ENCODE measurements around the gene CSRP3.

The CSRP3 gene

GRCh38 chr11:19239039-19239438 is 37.3 kb upstream of the CSRP3 start:
- H3K4me3 Mint-ChIP-seq, result peak overlapping the region; percentile 77
- peaks cover 27% of the 10 kb centered on the region for H3K4me1 Mint-ChIP-seq
- H3K27ac Mint-ChIP-seq, result no peak overlapping the region
- peaks cover 32% of the 10 kb centered on the region for H3K27me3 Mint-ChIP-seq (ENCODE audit: low read depth, poor library complexity)
- DNase-seq, result no peak
- no peak for TF ChIP-seq CTCF (IDR thresholded peaks at IDR 0.05)
- H3K36me3 Mint-ChIP-seq (ENCODE audit: low read depth), result peaks cover 27% of the 10 kb centered on the region
- H3K9me3 Mint-ChIP-seq, result no peaks in the 10 kb centered on the region

GRCh38 chr11:19237813-19238212 is 36.0 kb upstream of the CSRP3 start:
- no peak overlapping the region for H3K27ac Mint-ChIP-seq
- TF ChIP-seq CTCF (IDR thresholded peaks at IDR 0.05), result no peak
- no peak overlapping the region for H3K4me3 Mint-ChIP-seq
- DNase-seq, result no peak
- peaks cover 33% of the 10 kb centered on the region for H3K36me3 Mint-ChIP-seq (ENCODE audit: low read depth)
- H3K9me3 Mint-ChIP-seq, result no peaks in the 10 kb centered on the region
- peaks cover 23% of the 10 kb centered on the region for H3K27me3 Mint-ChIP-seq (ENCODE audit: low read depth, poor library complexity)
- H3K4me1 Mint-ChIP-seq, result peaks cover 27% of the 10 kb centered on the region

DNA sequence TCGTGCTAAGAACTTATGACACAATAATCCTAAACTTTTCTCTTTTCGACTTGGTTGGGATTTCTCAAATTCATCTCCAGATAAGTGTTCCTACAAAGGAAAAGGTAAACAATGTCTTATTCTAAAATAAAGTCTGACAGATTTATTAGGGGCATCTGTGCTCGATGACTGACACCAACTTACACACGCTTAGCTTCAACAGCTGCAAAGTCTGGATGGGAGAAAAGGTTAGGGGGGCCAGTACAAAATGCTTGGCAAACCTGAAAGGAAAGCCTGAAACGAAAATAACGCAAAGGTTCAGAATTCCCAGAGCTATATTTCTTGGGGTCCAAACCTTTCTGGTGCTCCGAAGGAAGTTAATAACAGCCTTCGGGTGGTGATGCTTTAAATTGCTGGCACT is 35.6 kb upstream of the CSRP3 start:
- no peaks in the 10 kb centered on the region for H3K9me3 Mint-ChIP-seq
- TF ChIP-seq CTCF (IDR thresholded peaks at IDR 0.05), result no peak
- peaks cover 18% of the 10 kb centered on the region for H3K27me3 Mint-ChIP-seq (ENCODE audit: low read depth, poor library complexity)
- no peak overlapping the region for H3K4me3 Mint-ChIP-seq
- no peak overlapping the region for H3K27ac Mint-ChIP-seq
- DNase-seq, result no peak
- H3K4me1 Mint-ChIP-seq, result peaks cover 23% of the 10 kb centered on the region
- peaks cover 35% of the 10 kb centered on the region for H3K36me3 Mint-ChIP-seq (ENCODE audit: low read depth)

DNA sequence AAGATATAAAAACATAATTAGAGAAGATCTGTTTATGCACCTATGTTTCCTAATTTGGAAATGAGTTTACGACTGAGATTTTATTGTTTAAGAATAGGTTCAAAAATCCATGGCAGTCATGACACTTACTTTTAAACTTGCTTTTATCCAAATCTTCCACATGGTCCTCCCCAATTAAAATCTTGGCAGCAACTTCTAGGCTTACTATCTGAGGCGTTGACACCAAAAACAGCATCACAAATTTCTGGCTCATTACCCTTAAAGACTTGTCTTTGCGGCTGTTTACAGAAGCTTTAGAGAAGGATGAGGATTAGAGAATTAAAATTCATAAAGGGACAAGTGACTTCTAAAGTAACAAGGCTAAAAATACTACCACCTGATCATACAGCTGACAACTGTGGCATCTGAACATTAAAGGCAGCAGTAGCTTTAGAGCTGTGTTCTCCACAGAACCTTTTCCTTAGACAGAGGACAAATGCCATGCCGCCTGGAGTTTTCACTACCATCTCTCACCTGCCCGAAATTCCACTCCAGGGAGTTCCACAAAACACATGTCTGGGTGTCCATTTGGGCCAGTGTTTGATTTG is 32.5 kb upstream of the CSRP3 start:
- Mint-ChIP-seq H3K27me3 (ENCODE audit: low read depth, poor library complexity) (peaks cover 7% of the 10 kb centered on the region), H3K9me3 (no peaks in the 10 kb centered on the region), H3K4me1 (peaks cover 9% of the 10 kb centered on the region), H3K4me3 (no peak overlapping the region), H3K27ac (no peak overlapping the region), H3K36me3 (ENCODE audit: low read depth) (peaks cover 44% of the 10 kb centered on the region)
- no peak for TF ChIP-seq CTCF (IDR thresholded peaks at IDR 0.05)
- DNase-seq, result no peak

DNA sequence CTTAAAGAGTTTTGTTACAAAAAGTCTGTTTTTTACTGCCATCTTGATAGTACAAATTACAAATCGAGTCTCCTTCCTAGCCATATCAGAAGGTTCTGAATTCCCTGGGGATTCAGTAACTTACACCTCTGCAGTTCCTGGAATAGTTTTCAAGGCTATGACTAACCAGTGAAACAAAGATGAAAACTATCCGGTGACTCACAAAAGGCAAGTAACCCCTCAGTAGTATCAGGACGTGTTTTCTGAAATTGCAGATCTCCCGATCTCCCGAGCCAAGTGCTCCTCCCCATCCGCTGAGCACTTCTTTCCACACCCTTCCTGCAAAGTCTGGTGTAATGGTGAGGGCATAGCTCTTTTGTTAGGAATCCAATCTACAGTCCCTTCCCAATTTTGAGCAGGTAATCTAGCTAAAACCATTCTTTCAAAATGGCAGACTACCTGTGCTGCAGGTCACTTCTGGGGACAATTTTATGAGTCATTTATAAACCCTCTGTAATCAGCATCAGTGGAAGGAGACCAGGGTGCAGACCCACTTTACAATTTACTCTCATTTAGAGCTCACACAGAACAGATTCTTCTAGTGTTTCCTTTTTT is 31.2 kb upstream of the CSRP3 start:
- H3K4me3 Mint-ChIP-seq, result no peak overlapping the region
- peaks cover 3% of the 10 kb centered on the region for H3K27me3 Mint-ChIP-seq (ENCODE audit: low read depth, poor library complexity)
- no peak overlapping the region for H3K27ac Mint-ChIP-seq
- peaks cover 44% of the 10 kb centered on the region for H3K36me3 Mint-ChIP-seq (ENCODE audit: low read depth)
- DNase-seq, result no peak
- no peak for TF ChIP-seq CTCF (IDR thresholded peaks at IDR 0.05)
- peaks cover 5% of the 10 kb centered on the region for H3K4me1 Mint-ChIP-seq
- H3K9me3 Mint-ChIP-seq, result no peaks in the 10 kb centered on the region

- Mint-ChIP-seq H3K4me1 (peaks cover 7% of the 10 kb centered on the region), H3K27ac (peak overlapping the region; percentile 18), H3K9me3 (no peaks in the 10 kb centered on the region), H3K27me3 (ENCODE audit: low read depth, poor library complexity) (peaks cover 3% of the 10 kb centered on the region), H3K36me3 (ENCODE audit: low read depth) (peaks cover 33% of the 10 kb centered on the region), H3K4me3 (no peak overlapping the region)
- TF ChIP-seq CTCF (IDR thresholded peaks at IDR 0.05), result no peak
- no peak for DNase-seq
Observed at GRCh38 chr11:19229671-19230070, 27.9 kb upstream of the CSRP3 start.

All from nephron progenitor cell (in vitro differentiated cells).